Measurements from ENCODE around the gene GNE. TPM values are rescaled to one million over a fixed set of nuclear protein-coding genes. Genes with fewer than 3 reads are reported as not detected.
A peak's percentile ranks its signal among the peaks of the same experiment; 100 is the strongest.

Gene GNE
- total and polyA plus RNA-seq, 12 donors, result 4.8 to 34.3 (median 20.7) TPM

- WGBS, 4 donors, result 94 to 98% (median 96%) methylated on average over 18 to 22 of the region's 22 CpGs
- TF ChIP-seq CTCF (IDR thresholded peaks at IDR 0.05) (no peak), POLR2A (IDR thresholded peaks at IDR 0.05) (no peak)
- peaks cover 0 to 5% of the 10 kb centered on the region in 2 donors for H3K4me1 ChIP-seq (replicated peaks in 1 of 2)
- intact Hi-C loops (cut with DNase I), result no loop called here
- no peak for DNase-seq
- no peaks in the 10 kb centered on the region for H3K9me3 ChIP-seq (replicated peaks in 1 of 3)
- no peaks in the 10 kb centered on the region for H3K27me3 ChIP-seq
- no peaks in the 10 kb centered on the region for H3K36me3 ChIP-seq (replicated peaks in 1 of 2)
- H3K4me3 ChIP-seq, result no peak overlapping the region
- H3K27ac ChIP-seq, result no peak overlapping the region
Observed at GRCh38 chr9:36264896-36265295, 6.6 kb upstream of the GNE start.

GRCh38 chr9:36263683-36264082 is 5.4 kb upstream of the GNE start:
- no peaks in the 10 kb centered on the region for H3K36me3 ChIP-seq (replicated peaks in 1 of 2)
- H3K27ac ChIP-seq, result no peak overlapping the region
- H3K4me1 ChIP-seq (replicated peaks in 1 of 2), result peaks cover 5 to 9% of the 10 kb centered on the region in 2 donors
- H3K4me3 ChIP-seq, result no peak overlapping the region
- no peaks in the 10 kb centered on the region for H3K9me3 ChIP-seq (replicated peaks in 1 of 3)
- no peaks in the 10 kb centered on the region for H3K27me3 ChIP-seq
- WGBS, 4 donors, result 84 to 92% (median 89%) methylated on average over 2 of the region's 2 CpGs
- intact Hi-C loops (cut with DNase I), result no loop called here
- no peak for DNase-seq
- TF ChIP-seq POLR2A (IDR thresholded peaks at IDR 0.05) (no peak), CTCF (IDR thresholded peaks at IDR 0.05) (no peak)

GRCh38 chr9:36258996-36259533 is 817 bp upstream of the GNE start:
- TF ChIP-seq CTCF (IDR thresholded peaks at IDR 0.05), result no peak
- TF ChIP-seq POLR2A (IDR thresholded peaks at IDR 0.05), result no peak
- Histone ChIP-seq H3K27ac (peak overlapping the region; percentile 91 to 100 (median 98)), H3K4me1 (replicated peaks in 1 of 2) (peaks cover 4 to 5% of the 10 kb centered on the region in 2 donors), H3K27me3 (no peaks in the 10 kb centered on the region), H3K36me3 (replicated peaks in 1 of 2) (no peaks in the 10 kb centered on the region), H3K9me3 (replicated peaks in 1 of 3) (no peaks in the 10 kb centered on the region), H3K4me3 (peak overlapping the region; percentile 59 to 100 (median 91))
- DNase-seq, result peak in 2 of 7 donors; percentile 24 to 72
- 33 to 62% (median 41%) methylated on average over 3 to 7 of the region's 7 CpGs for WGBS, 4 donors
- intact Hi-C loops (cut with DNase I), result no loop called here

- TF ChIP-seq CTCF (IDR thresholded peaks at IDR 0.05), result no peak
- TF ChIP-seq POLR2A (IDR thresholded peaks at IDR 0.05), result no peak
- 89 to 100% (median 97%) methylated on average over 1 of the region's 1 CpG for WGBS, 4 donors
- Histone ChIP-seq H3K27me3 (no peaks in the 10 kb centered on the region), H3K4me1 (replicated peaks in 1 of 2) (peaks cover 3 to 7% of the 10 kb centered on the region in 2 donors), H3K27ac (no peak overlapping the region), H3K9me3 (replicated peaks in 1 of 3) (no peaks in the 10 kb centered on the region), H3K4me3 (no peak overlapping the region), H3K36me3 (replicated peaks in 1 of 2) (peaks cover 0 to 8% of the 10 kb centered on the region in 2 donors)
- DNase-seq, result no peak
- intact Hi-C loops (cut with DNase I), result no loop called here
Observed at GRCh38 chr9:36251428-36251827, 6.8 kb downstream of the GNE start.
